ENCODE results near the gene PRKN.

Gene PRKN

GRCh38 chr6:162249907-162250642, 477.5 kb downstream of the PRKN start:
- in situ Hi-C loops (cut with MboI; ENCODE audit: low sequenced_read_pairs, unreplicated experiment), result no loop called here
- no peak for TF ChIP-seq CTCF (IDR thresholded peaks at IDR 0.05; ENCODE audit: borderline replicate concordance, control extremely low read depth, extremely low read depth, insufficient read depth, missing control alignments)
- no peak for DNase-seq (ENCODE audit: low spot score)

GRCh38 chr6:162245830-162246420, 481.6 kb downstream of the PRKN start:
- no peak for TF ChIP-seq CTCF (IDR thresholded peaks at IDR 0.05; ENCODE audit: borderline replicate concordance, control extremely low read depth, extremely low read depth, insufficient read depth, missing control alignments)
- no peak for DNase-seq (ENCODE audit: low spot score)
- in situ Hi-C loops (cut with MboI; ENCODE audit: low sequenced_read_pairs, unreplicated experiment), result no loop called here

GRCh38 chr6:162244031-162244430, 483.5 kb downstream of the PRKN start:
- no peak for DNase-seq (ENCODE audit: low spot score)
- TF ChIP-seq CTCF (IDR thresholded peaks at IDR 0.05; ENCODE audit: borderline replicate concordance, control extremely low read depth, extremely low read depth, insufficient read depth, missing control alignments), result no peak
- in situ Hi-C loops (cut with MboI; ENCODE audit: low sequenced_read_pairs, unreplicated experiment), result no loop called here

GRCh38 chr6:162242915-162243314, 484.7 kb downstream of the PRKN start:
- TF ChIP-seq CTCF (IDR thresholded peaks at IDR 0.05; ENCODE audit: borderline replicate concordance, control extremely low read depth, extremely low read depth, insufficient read depth, missing control alignments), result no peak
- in situ Hi-C loops (cut with MboI; ENCODE audit: low sequenced_read_pairs, unreplicated experiment), result no loop called here
- no peak for DNase-seq (ENCODE audit: low spot score)

GRCh38 chr6:162239330-162239729, 488.2 kb downstream of the PRKN start:
- DNase-seq (ENCODE audit: low spot score), result no peak
- TF ChIP-seq CTCF (IDR thresholded peaks at IDR 0.05; ENCODE audit: borderline replicate concordance, control extremely low read depth, extremely low read depth, insufficient read depth, missing control alignments), result no peak
- in situ Hi-C loops (cut with MboI; ENCODE audit: low sequenced_read_pairs, unreplicated experiment), result no loop called here

GRCh38 chr6:162238675-162239074, 488.9 kb downstream of the PRKN start:
- in situ Hi-C loops (cut with MboI; ENCODE audit: low sequenced_read_pairs, unreplicated experiment), result no loop called here
- no peak for DNase-seq (ENCODE audit: low spot score)
- TF ChIP-seq CTCF (IDR thresholded peaks at IDR 0.05; ENCODE audit: borderline replicate concordance, control extremely low read depth, extremely low read depth, insufficient read depth, missing control alignments), result no peak

Data from GM13976 (cell line).